GM03348 (cell line): ENCODE results near the gene MAP1LC3B2.

Experiments
- DNase-seq: peaks from one replicate; pipeline ENCODE4 v3.0.0; 2012; ENCODE audit warnings: low spot score

Gene MAP1LC3B2

GRCh38 chr12:116614194-116614915 is 55.2 kb downstream of the MAP1LC3B2 start:
- no peak for DNase-seq

- DNase-seq: no peak
These were observed 56.1 kb downstream of the MAP1LC3B2 start for GRCh38 chr12:116615141-116615861.

- DNase-seq: no peak
These were observed 57.5 kb downstream of the MAP1LC3B2 start for GRCh38 chr12:116616536-116617248.

GRCh38 chr12:116619246-116619645 is 60.1 kb downstream of the MAP1LC3B2 start:
- DNase-seq: no peak

GRCh38 chr12:116620124-116620491 is 60.9 kb downstream of the MAP1LC3B2 start:
- no peak for DNase-seq

GRCh38 chr12:116620492-116621191 is 61.5 kb downstream of the MAP1LC3B2 start:
- DNase-seq: no peak

- DNase-seq: no peak
These were observed 62.0 kb downstream of the MAP1LC3B2 start for GRCh38 chr12:116621194-116621593.

GRCh38 chr12:116624516-116624915 is 65.3 kb downstream of the MAP1LC3B2 start:
- DNase-seq: no peak

GRCh38 chr12:116626153-116626552 is 67.0 kb downstream of the MAP1LC3B2 start:
- no peak for DNase-seq
